ENCODE results near the gene TMEM141.

GRCh38 chr9:136808806-136809158 is 17.6 kb downstream of the TMEM141 start:
- no peak for TF ChIP-seq POLR2A (IDR thresholded peaks at IDR 0.05)
- no peak for TF ChIP-seq CTCF (IDR thresholded peaks at IDR 0.05)
